GM21360 (cell line): ENCODE results near the gene SDCCAG8.
"Not testable (repeated sequence)": the region's sequence is repeated elsewhere in the genome, so short reads cannot be mapped to it uniquely, and the experiment has no call there.

Source experiments
- ATAC-seq: cut with Tn5 transposase; IDR thresholded peaks from one replicate; pipeline ENCODE4 v1.9.1; 2021; ENCODE audit warnings: mild to moderate bottlenecking, moderate library complexity; ENCODE audit not compliant: unreplicated experiment

SDCCAG8 gene

DNA sequence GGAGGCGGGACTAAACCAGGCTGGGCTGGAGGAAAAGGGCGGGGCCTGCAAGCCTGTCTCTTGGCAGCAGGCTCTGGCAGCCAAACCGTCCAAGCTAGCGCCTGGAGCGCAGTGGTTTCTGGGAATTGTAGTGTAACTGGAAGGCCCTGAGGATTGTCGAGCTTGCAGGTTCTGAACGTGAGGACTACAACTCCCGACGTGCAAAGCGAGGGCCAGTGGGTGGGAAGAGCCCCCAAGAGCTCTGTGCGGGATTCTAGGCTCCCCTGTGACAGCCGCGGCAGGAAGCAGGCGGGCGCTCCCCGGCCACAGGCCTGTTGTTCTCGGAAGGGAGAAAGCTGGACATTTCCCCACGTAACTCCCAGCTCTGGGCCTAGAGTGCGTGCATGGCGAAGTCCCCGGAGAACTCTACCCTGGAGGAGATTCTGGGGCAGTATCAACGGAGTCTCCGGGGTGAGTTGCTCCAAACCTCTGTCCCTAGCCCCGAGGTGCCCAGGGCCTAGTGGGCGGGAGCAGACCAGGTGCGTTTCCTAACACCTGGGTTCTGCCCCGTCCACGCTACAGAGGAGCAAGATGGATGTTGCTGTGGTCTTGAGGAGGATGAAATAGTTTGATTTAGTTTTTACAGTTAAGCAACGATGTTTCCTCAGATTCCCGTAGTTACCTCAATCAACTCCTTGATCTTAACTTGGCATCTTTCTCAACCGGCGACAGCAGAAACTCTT, at the start of gene SDCCAG8:
TSS of gene SDCCAG8 (plus strand) at position 251 of the 722 bp plus-strand sequence. CDS start at position 384, 133 bp downstream.
- ATAC-seq = peak; percentile 66

GRCh38 chr1:243211984-243212383, 43.9 kb upstream of the SDCCAG8 start:
- not testable (repeated sequence) for ATAC-seq

- ATAC-seq = no peak
Measured at GRCh38 chr1:243213045-243213787, 42.6 kb upstream of the SDCCAG8 start.

DNA sequence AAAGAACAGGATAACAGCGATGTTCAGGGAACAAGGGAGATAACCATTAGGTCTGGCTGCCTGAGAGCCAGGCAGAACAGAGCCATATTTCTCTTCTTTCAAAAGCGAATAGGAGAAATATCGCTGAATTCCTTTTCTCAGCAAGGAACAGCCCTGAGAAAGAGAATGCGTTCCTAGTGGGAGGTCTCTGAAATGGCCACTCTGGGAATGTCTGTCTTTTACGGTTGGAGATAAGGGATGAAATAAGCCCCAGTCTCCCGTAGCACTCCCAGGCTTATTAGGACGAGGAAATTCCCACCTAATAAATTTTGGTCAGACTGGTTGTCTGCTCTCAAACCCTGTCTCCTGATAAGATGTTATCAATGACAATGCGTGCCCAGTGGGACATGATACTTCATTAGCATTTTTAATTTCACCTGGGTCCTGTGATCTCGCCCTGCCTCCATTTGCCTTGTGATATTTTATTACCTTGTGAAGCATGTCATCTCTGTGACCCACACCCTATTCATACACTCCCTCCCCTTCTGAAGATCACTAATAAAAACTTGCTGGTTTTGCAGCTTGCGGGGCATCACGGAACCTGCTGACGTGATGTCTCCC, 40.5 kb upstream of the SDCCAG8 start:
- ATAC-seq = not testable (repeated sequence)

GRCh38 chr1:243216741-243217140, 39.1 kb upstream of the SDCCAG8 start:
- no peak for ATAC-seq

DNA sequence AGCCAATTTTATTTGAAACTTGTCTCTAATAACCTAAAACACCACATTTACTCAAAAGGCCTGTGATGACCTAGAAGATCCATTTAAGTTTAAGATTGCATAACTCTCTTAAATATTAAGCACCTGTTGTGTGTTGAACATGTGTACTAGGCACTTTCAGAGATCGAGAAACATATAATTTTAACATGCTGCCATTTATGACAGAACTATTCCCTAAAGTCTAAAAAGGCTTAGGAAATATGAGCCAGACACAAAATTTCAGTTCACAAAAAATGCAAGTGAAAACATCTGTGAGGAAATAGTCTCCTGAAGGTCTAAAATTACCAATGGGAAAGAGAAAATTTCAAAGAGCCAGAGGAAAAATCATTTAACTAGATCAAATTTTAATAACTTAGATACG, 38.5 kb upstream of the SDCCAG8 start:
- no peak for ATAC-seq

- no peak for ATAC-seq
Measured at GRCh38 chr1:243218059-243218458, 37.8 kb upstream of the SDCCAG8 start.

DNA sequence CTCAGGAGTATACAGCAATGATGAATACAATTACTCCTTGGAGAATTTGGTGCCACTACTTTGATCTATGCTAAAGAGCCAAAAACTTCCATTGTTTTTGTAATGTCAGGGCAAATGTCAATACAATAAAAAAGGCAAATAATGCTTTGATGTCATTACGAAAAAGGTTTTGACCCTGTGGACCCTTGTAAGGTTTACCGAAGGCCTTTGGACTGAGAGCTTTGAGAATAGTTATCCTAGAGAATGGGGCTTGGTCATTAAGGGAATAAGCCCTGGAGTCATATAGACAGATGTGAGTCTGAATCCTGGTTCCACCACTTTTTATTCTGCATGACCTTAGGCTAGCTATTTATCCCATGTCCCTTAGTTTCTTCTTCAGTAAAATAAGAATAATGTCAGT, 28.2 kb upstream of the SDCCAG8 start:
- ATAC-seq = no peak

GRCh38 chr1:243229526-243229925, 26.3 kb upstream of the SDCCAG8 start:
- no peak for ATAC-seq

DNA sequence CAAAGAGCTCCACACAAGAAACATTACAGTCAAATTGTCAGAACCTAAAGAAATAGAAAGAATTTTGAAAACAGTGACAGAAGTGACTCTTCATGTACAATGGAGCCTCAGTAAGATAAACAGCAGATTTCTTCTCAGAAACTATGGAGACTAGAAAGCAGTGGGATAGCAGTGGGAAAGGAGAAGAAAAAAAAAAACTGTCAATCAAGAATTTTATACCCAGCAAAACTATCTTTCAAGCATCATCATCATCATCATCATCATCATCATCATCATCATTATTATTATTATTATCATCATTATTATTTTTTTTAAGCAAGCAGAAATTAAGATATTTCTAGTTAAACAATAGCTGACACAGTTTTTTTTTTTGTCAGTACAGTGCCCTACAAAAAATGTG, 24.9 kb upstream of the SDCCAG8 start:
- ATAC-seq = no peak

- no peak for ATAC-seq
Measured at GRCh38 chr1:243233908-243234307, 21.9 kb upstream of the SDCCAG8 start.

DNA sequence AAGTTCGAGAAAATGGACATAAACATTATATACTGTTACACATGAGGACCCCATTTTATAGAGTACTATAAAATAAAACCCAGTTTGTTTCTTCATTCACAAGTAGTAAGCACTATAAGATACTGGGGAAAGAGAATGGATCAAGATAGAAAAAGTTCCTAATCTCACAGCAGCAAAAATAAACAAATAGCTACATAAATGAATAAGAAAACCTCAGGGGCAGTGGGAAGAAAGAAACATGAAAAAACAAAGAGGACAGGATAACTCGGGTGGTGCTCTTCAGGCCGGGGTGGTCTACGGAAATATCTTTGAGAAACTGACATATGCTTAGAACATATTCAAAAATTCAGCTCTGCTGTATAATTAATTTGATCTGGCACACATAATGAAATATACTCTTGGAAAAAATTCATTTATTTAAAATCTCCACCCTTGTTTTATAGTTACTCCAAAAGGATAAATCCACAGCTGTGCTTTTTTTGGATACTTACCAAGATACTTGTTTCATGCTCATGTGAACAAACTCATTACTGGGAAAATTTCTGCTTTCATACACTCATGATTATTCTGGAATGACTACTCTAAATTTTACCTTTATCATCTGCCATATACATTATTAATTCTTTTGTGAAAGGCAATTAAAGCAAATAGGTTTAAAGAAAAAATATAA, 20.7 kb upstream of the SDCCAG8 start:
- ATAC-seq = no peak

DNA sequence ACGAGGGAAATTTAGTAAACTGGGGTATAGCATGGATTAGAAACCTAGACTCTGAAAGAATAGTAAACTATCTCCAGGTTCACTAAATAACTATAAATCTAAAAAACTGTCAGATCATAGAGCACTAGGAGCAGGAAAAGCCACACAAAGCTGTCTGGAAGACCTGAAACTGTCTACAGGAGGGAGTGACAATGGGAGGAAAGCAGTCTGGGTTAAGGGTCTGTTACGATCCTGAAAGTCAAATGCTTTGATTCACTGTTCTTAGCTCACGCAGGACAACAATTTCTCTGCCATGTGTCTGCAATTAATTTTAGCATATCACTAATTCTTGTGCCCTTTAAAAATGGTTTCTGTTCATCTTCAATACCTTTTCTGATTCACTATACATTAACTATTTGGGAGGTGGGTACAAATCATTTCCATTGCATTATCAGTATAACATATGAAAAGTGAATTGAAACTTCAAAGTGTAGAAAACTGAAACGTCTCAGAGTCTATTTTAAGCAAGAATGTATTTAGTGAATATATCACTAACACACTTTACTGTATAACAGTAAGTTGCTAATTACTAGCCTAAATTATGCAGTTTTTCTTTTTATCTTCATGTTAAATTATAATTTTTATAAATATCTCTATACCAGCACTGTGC, 19.1 kb upstream of the SDCCAG8 start:
- no peak for ATAC-seq

DNA sequence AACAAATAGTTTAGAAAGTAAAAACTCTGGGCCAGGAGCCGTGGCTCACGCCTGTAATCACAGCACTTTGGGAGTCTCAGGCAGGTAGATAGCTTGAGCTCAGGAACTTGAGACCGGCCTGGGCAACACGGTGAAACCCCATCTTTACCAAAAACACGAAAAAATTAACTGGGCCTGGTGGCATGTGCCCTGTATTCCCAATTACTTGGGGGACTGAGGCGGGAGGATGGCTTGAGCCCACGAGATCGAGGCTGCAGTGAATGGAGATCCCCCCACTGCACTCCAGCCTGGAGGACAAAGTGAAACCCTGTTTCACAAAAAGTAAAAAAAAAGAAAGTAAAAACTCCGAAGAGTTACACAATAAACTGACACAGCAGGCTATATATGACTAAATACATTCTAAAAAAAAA, 11.4 kb upstream of the SDCCAG8 start:
- ATAC-seq = no peak

DNA sequence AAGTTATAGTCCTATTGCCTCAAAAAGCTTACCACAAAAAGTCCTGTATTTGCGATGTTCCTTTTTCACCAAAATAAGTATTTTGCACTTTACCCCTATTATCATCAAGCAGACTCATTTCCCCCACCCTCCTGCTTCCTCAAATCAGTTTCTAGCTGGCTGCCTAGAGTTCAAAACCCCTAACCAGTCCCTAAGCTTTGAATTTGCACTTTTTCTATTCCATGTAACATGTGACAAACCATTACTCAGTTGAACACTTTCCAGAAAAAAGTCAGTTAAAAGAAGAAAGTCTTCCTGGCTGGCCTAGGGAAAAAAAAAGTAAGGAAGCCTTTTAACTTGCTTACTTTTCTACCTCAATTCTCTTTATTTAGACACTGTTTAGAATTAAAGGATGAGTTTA, 8.9 kb upstream of the SDCCAG8 start:
- ATAC-seq = no peak

DNA sequence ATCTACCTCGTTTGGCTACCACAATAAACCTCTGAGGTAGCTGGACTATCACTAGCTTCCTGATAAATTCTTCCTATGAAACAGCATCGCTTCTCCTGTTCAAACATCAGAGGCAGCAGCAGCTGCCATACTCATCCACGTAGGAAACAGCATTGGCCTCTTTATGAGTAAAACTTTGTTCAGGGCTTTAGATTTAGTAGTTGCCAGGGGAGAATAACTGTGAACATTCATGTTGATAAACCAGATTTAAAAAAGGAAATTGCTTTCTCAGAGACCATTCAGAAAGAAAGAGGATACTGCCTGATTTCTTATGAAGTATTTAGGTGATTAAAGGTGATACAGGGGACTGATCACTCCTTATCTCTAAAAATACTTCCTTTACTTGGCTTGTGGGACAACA, 7.9 kb upstream of the SDCCAG8 start:
- no peak for ATAC-seq

GRCh38 chr1:243249214-243249613, 6.6 kb upstream of the SDCCAG8 start:
- no peak for ATAC-seq

- ATAC-seq = no peak
Measured at GRCh38 chr1:243250102-243250501, 5.7 kb upstream of the SDCCAG8 start.

- ATAC-seq = no peak
Measured at GRCh38 chr1:243251539-243251938, 4.3 kb upstream of the SDCCAG8 start.

DNA sequence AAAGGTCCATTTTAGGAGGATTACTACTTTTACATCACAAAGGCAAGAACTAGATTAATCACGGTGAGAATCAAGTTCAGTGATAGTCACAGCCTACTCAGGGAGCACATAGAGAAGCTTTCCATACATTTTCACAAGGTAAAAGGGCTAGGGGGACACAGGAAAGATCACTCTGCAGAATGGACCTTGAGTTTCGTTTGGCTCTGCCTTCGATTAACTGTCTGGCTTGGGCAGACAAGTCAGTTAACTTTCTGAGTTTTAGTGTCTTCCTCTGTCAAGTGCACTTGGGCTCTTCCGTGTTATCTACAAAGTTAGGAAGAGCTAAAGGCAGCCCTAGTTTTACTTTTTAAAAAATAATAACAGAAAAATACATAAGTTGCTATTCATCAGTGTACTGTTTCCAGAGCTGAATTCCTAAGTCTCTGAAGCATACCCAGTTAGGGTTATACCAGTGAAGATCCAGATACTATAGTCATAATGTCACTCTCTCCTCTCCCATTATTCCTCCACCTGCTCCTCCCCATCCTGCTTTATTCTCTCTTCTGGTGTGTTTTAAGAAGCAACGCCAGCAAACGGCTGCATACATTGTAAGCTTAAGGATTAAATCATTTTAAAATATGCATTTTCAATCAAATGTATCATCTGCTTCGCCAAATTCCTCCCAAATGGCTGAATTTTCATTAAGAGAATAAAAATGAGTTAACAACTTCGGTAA, 2.5 kb upstream of the SDCCAG8 start:
- no peak for ATAC-seq

- ATAC-seq = no peak
Measured at GRCh38 chr1:243253926-243254232, 2.0 kb upstream of the SDCCAG8 start.
